Esophagus squamous epithelium (tissue), 5 donors: ENCODE data around the gene IQCF2. TPM values are rescaled to one million over a fixed set of nuclear protein-coding genes. Genes with fewer than 3 reads are reported as not detected.

Experiments
- DNase-seq: peaks from one replicate; lab custom pipeline; 2025; lab: John Stamatoyannopoulos, UW
- H3K27ac ChIP-seq, 4 donors: fragments of 200-600 bp; sonication (generic); one replicate each; pipeline ENCODE4 v1.5.1; 2016 to 2019; ENCODE audit warnings: mild to moderate bottlenecking in 1 of 4
- H3K27me3 ChIP-seq, 4 donors: fragments of 200-600 bp; sonication (generic); 1 replicate in 3 of 4; 2 replicates in 1 of 4; pipeline versions ENCODE4 v1.5.1 to v1.6.0; 2017 to 2021; ENCODE audit warnings: antibody characterized with exemption in 1 of 4
- H3K36me3 ChIP-seq, 3 donors: fragments of 200-600 bp; sonication (generic); one replicate each; pipeline ENCODE4 v1.5.1; 2016 to 2019
- H3K4me1 ChIP-seq, 3 donors: fragments of 200-600 bp; sonication (generic); one replicate each; pipeline ENCODE4 v1.5.1; 2017 to 2019
- H3K4me3 ChIP-seq, 4 donors: fragments of 200-600 bp; sonication (generic); 1 replicate in 3 of 4; 2 replicates in 1 of 4; pipeline ENCODE4 v1.5.1; 2016 to 2019; ENCODE audit warnings: mild to moderate bottlenecking in 2 of 4, moderate library complexity in 1 of 4
- H3K9me3 ChIP-seq, 3 donors: fragments of 200-600 bp; sonication (generic); one replicate each; pipeline ENCODE4 v1.5.1; 2016 to 2019
- POLR2A ChIP-seq, 4 donors: fragments of 450-650 bp; IDR thresholded peaks; one replicate each; pipeline ENCODE4 v1.6.1; 2017; ENCODE audit warnings: antibody characterized with exemption in 4 of 4, mild to moderate bottlenecking in 4 of 4, moderate library complexity in 3 of 4
- WGBS, 2 donors: methylation state at CpG; one replicate each; pipeline ENCODE4 v1.1.5; 2018; 5-methylcytosine and 5-hydroxymethylcytosine counted together
- intact Hi-C: fragments of 100-400 bp; cut with DNase I; formaldehyde crosslinking; loops from one replicate; pipeline ENCODE4 v1.15.0; 2022
- total RNA-seq, 4 donors: library from RNA; depleted of rRNA; stranded (reverse); fragments of >200 nt; gene quantifications; one replicate each; pipeline ENCODE4 v1.1.0, GENCODE V29; 2016
- TF ChIP-seq, protein P1 (sequence below), 6 experiments: fragments of 450-650 bp in 4 of 6; fragments of 200-600 bp in 2 of 6; sonication (generic) in 2 of 6; IDR thresholded peaks; one replicate each; pipeline ENCODE4 v1.5.1; 2016 to 2019; ENCODE audit warnings: antibody characterized with exemption in 6 of 6, mild to moderate bottlenecking in 4 of 6, moderate library complexity in 4 of 6
- donor health status: DM: yes; HTN: yes; CAD: no.

IQCF2 gene
- total RNA-seq, 4 donors from 2014 or later, result not detected

DNA sequence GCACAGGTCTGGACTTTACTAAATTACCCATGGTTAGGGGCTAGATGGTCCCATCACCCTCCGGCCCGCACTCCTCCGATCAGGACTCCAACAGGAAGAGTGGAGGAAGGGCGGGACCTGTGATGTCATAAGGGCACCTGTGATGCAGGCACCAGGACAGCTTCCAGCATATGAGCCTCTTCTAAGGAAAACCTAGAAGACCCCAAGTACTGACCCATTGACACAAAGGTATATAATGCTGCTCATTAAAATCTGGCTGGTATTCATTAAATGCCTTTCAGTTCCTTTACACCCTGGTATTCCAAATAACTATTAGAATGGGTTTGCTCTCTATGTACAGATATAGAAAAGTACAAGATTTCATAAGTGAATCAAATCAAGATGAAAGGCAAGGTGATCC, 14.1 kb downstream of the IQCF2 start, which contains the start of gene IQCF5:
Gene IQCF5 (minus strand): TSS at position 101 of the 400 bp plus-strand sequence. CDS start 70 bp downstream, at position 31.
- peaks cover 0 to 28% (median 0%) of the 10 kb centered on the region in 4 donors for H3K27me3 ChIP-seq
- H3K36me3 ChIP-seq, result no peaks in the 10 kb centered on the region
- no peaks in the 10 kb centered on the region for H3K9me3 ChIP-seq
- intact Hi-C loops, result no loop called here
- H3K27ac ChIP-seq, result no peak within 1 kb of the TSS
- TF ChIP-seq, protein P1, sequence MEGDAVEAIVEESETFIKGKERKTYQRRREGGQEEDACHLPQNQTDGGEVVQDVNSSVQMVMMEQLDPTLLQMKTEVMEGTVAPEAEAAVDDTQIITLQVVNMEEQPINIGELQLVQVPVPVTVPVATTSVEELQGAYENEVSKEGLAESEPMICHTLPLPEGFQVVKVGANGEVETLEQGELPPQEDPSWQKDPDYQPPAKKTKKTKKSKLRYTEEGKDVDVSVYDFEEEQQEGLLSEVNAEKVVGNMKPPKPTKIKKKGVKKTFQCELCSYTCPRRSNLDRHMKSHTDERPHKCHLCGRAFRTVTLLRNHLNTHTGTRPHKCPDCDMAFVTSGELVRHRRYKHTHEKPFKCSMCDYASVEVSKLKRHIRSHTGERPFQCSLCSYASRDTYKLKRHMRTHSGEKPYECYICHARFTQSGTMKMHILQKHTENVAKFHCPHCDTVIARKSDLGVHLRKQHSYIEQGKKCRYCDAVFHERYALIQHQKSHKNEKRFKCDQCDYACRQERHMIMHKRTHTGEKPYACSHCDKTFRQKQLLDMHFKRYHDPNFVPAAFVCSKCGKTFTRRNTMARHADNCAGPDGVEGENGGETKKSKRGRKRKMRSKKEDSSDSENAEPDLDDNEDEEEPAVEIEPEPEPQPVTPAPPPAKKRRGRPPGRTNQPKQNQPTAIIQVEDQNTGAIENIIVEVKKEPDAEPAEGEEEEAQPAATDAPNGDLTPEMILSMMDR (IDR thresholded peaks at IDR 0.05), result no peak
- TF ChIP-seq POLR2A (IDR thresholded peaks at IDR 0.05), result no peak
- H3K4me3 ChIP-seq, result no peak within 1 kb of the TSS
- no peaks in the 10 kb centered on the region for H3K4me1 ChIP-seq
- WGBS, 2 donors, result 90 to 93% methylated on average over 4 of the region's 4 CpGs
- no peak for DNase-seq

GRCh38 chr3:51876186-51876585, 14.8 kb downstream of the IQCF2 start:
- H3K27ac ChIP-seq, result no peak overlapping the region

GRCh38 chr3:51879937-51880336, 18.5 kb downstream of the IQCF2 start:
- TF ChIP-seq, protein P1 (IDR thresholded peaks at IDR 0.05), result no peak
- no peak for TF ChIP-seq POLR2A (IDR thresholded peaks at IDR 0.05)
- intact Hi-C loops, result no loop called here
- DNase-seq, result no peak
- Histone ChIP-seq H3K4me3 (no peak overlapping the region), H3K27me3 (peaks cover 0 to 27% (median 0%) of the 10 kb centered on the region in 4 donors), H3K27ac (no peak overlapping the region), H3K9me3 (no peaks in the 10 kb centered on the region), H3K36me3 (no peaks in the 10 kb centered on the region), H3K4me1 (no peaks in the 10 kb centered on the region)
- 33 to 50% methylated on average over 1 to 2 of the region's 2 CpGs for WGBS, 2 donors

More at GRCh38 chr3:51876186-51876585, 14.8 kb downstream of the IQCF2 start:
- WGBS, 2 donors, result 44 to 52% methylated on average over 5 to 6 of the region's 6 CpGs
- no peak for TF ChIP-seq POLR2A (IDR thresholded peaks at IDR 0.05)
- TF ChIP-seq, protein P1 (IDR thresholded peaks at IDR 0.05), result no peak
- intact Hi-C loops, result no loop called here
- DNase-seq, result no peak
- Histone ChIP-seq H3K4me3 (no peak overlapping the region), H3K36me3 (no peaks in the 10 kb centered on the region), H3K9me3 (no peaks in the 10 kb centered on the region), H3K27me3 (peaks cover 0 to 28% (median 0%) of the 10 kb centered on the region in 4 donors), H3K4me1 (no peaks in the 10 kb centered on the region)

GRCh38 chr3:51886447-51886846, 25.0 kb downstream of the IQCF2 start:
- Histone ChIP-seq H3K27ac (no peak overlapping the region), H3K36me3 (no peaks in the 10 kb centered on the region), H3K9me3 (no peaks in the 10 kb centered on the region), H3K27me3 (peaks cover 0 to 14% (median 0%) of the 10 kb centered on the region in 4 donors), H3K4me1 (no peaks in the 10 kb centered on the region), H3K4me3 (no peak overlapping the region)
- DNase-seq, result no peak
- TF ChIP-seq, protein P1 (IDR thresholded peaks at IDR 0.05), result no peak
- TF ChIP-seq POLR2A (IDR thresholded peaks at IDR 0.05), result no peak
- intact Hi-C loops, result no loop called here

DNA sequence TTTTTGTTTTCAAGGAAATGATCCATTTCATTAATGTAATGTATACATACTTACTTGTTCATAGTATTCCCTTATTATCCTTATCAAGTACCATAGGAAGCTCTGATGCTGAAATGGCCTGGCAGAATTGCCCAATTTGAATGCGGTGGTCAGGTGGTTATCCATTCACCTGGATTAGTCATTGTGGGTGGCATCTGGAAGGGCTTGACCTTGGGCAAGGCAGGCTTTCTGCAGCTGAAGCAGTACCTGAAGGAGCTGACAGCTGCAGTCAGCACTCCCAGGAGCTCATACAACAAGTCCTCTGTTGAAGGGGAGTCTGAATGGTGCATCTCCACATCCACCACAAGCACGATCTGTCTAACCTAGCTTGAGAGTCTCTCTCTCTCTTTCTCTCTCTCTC, 26.2 kb downstream of the IQCF2 start:
- Histone ChIP-seq H3K4me1 (no peaks in the 10 kb centered on the region), H3K36me3 (no peaks in the 10 kb centered on the region), H3K9me3 (no peaks in the 10 kb centered on the region), H3K27ac (no peak overlapping the region), H3K27me3 (peaks cover 0 to 14% (median 0%) of the 10 kb centered on the region in 4 donors), H3K4me3 (no peak overlapping the region)
- WGBS, 2 donors, result 63 to 71% methylated on average over 2 of the region's 2 CpGs
- no peak for TF ChIP-seq POLR2A (IDR thresholded peaks at IDR 0.05)
- TF ChIP-seq, protein P1 (IDR thresholded peaks at IDR 0.05), result no peak
- intact Hi-C loops, result no loop called here
- DNase-seq, result no peak
